ENCODE data around the gene NENF. TPM values are rescaled to one million over a fixed set of nuclear protein-coding genes. Genes with fewer than 3 reads are reported as not detected.

The NENF gene
- total RNA-seq, 6 experiments from 2014 or later = 43.7 to 47.7 (median 46.3) TPM

DNA sequence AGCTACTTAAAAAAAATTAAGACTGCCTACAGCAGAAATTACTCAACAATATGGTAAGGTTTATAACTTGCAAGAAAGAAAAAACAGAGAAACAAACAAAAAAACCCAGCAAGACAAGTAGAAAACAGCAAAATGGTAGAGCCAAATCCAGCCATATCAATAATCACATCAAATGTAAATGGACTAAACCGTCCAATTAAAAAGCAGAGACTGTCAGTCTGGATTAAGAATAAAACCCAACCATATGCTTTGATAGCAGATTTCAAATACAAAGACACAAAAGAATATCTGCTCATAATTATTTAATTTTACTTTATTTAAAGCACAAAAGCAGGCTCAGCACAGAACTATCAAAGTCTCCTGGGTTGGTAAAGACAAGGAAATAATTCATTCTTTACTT is 35.5 kb upstream of the NENF start:
- peaks cover 33% of the 10 kb centered on the region for H3K9me3 Mint-ChIP-seq
- peaks cover 1% of the 10 kb centered on the region for H3K27me3 Mint-ChIP-seq (ENCODE audit: insufficient read depth)
- DNase-seq = no peak
- no peak overlapping the region for H3K27ac Mint-ChIP-seq
- H3K36me3 Mint-ChIP-seq (ENCODE audit: low read depth) = peaks cover 49% of the 10 kb centered on the region
- peaks cover 4% of the 10 kb centered on the region for H3K4me1 Mint-ChIP-seq (ENCODE audit: low read depth)
- no peak overlapping the region for H3K4me3 Mint-ChIP-seq
- TF ChIP-seq CTCF (IDR thresholded peaks at IDR 0.05) = no peak

GRCh38 chr1:212401042-212401441 is 31.7 kb upstream of the NENF start:
- Mint-ChIP-seq H3K36me3 (ENCODE audit: low read depth) (peaks cover 61% of the 10 kb centered on the region), H3K27me3 (ENCODE audit: insufficient read depth) (peaks cover 1% of the 10 kb centered on the region), H3K27ac (no peak overlapping the region), H3K4me3 (no peak overlapping the region), H3K9me3 (peaks cover 31% of the 10 kb centered on the region), H3K4me1 (ENCODE audit: low read depth) (peaks cover 21% of the 10 kb centered on the region)
- DNase-seq = no peak
- no peak for TF ChIP-seq CTCF (IDR thresholded peaks at IDR 0.05)

GRCh38 chr1:212401838-212402582 is 30.7 kb upstream of the NENF start:
- Mint-ChIP-seq H3K36me3 (ENCODE audit: low read depth) (peaks cover 55% of the 10 kb centered on the region), H3K9me3 (peaks cover 22% of the 10 kb centered on the region), H3K27me3 (ENCODE audit: insufficient read depth) (peaks cover under 1% of the 10 kb centered on the region), H3K4me3 (no peak overlapping the region), H3K4me1 (ENCODE audit: low read depth) (peaks cover 21% of the 10 kb centered on the region), H3K27ac (peak overlapping the region; percentile 59)
- TF ChIP-seq CTCF (IDR thresholded peaks at IDR 0.05) = no peak
- peak; percentile 62 for DNase-seq

DNA sequence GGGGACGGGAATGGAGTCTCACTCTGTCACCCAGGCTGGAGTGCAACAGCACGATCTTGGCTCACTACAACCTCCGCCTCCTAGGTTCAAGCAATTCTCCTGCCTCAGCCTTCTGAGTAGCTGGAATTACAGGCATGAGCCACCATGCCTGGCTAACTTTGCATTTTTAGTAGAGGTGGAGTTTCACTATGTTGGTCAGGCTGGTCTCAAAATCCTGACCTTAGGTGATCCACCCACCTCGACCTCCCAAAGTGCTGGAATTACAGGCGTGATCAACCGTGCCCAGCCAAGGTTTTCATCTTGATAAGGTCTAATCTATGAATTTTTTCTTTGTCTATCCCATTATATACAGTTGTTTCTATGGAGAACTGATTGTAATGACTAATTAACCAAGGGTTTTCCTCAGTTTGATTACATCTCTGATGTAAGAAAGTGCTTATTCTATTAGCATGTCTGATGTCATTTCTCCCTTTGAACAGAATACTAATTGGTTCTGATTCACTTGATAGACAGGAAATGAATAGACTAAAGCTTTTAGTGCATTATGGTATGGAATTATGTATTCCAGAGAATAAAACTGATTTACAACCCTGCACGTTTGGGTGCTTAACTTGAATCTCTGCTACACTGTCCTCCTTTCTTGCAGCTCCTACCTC is 29.9 kb upstream of the NENF start:
- H3K9me3 Mint-ChIP-seq = peaks cover 16% of the 10 kb centered on the region
- H3K27me3 Mint-ChIP-seq (ENCODE audit: insufficient read depth) = no peaks in the 10 kb centered on the region; the same call in 1 of the 2 replicates
- peak overlapping the region; percentile 59 for H3K27ac Mint-ChIP-seq

DNA sequence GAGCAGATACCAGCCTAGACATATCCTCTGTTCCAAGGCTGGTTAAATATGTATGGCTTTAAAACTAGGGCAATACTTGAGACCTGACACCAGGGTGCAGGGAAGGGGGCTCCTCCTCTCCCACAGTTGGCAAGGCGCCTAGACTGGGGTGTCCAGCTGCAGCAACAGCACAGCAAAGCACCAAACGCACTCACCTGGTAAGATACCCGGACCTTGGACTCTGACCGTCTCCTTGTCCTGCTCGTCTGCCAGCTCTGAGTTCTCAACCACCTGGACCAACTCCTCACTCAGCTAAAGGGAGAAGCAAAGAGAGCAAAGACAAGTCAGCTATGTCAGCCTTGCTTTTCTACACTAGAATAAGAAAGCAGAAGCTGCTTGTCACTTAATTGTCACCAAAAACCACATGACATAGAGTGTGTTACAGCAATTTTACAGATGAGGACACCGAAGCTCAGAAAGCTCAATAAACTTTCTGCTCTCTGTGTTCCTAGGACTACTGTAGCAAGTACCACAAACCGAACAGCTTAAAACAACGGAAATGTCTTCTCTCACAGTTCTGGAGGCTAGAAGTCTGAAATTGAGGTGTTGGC is 22.4 kb upstream of the NENF start:
- DNase-seq = no peak
- no peaks in the 10 kb centered on the region for H3K9me3 Mint-ChIP-seq
- peaks cover 19% of the 10 kb centered on the region for H3K4me1 Mint-ChIP-seq (ENCODE audit: low read depth)
- H3K27ac Mint-ChIP-seq = no peak overlapping the region
- H3K36me3 Mint-ChIP-seq (ENCODE audit: low read depth) = peaks cover 37% of the 10 kb centered on the region
- no peak for TF ChIP-seq CTCF (IDR thresholded peaks at IDR 0.05)
- peaks cover 5% of the 10 kb centered on the region for H3K27me3 Mint-ChIP-seq (ENCODE audit: insufficient read depth)
- H3K4me3 Mint-ChIP-seq = no peak overlapping the region

More for the DNA sequence above, 29.9 kb upstream of the NENF start:
- no peak for TF ChIP-seq CTCF (IDR thresholded peaks at IDR 0.05)
- peaks cover 54% of the 10 kb centered on the region for H3K36me3 Mint-ChIP-seq (ENCODE audit: low read depth)
- H3K4me1 Mint-ChIP-seq (ENCODE audit: low read depth) = peaks cover 21% of the 10 kb centered on the region
- H3K4me3 Mint-ChIP-seq = no peak overlapping the region
- no peak for DNase-seq
